ENCODE measurements around the gene ARHGAP45.

GRCh38 chr19:1085053-1085658, 18.2 kb downstream of the ARHGAP45 start:
- TF ChIP-seq, protein P1, sequence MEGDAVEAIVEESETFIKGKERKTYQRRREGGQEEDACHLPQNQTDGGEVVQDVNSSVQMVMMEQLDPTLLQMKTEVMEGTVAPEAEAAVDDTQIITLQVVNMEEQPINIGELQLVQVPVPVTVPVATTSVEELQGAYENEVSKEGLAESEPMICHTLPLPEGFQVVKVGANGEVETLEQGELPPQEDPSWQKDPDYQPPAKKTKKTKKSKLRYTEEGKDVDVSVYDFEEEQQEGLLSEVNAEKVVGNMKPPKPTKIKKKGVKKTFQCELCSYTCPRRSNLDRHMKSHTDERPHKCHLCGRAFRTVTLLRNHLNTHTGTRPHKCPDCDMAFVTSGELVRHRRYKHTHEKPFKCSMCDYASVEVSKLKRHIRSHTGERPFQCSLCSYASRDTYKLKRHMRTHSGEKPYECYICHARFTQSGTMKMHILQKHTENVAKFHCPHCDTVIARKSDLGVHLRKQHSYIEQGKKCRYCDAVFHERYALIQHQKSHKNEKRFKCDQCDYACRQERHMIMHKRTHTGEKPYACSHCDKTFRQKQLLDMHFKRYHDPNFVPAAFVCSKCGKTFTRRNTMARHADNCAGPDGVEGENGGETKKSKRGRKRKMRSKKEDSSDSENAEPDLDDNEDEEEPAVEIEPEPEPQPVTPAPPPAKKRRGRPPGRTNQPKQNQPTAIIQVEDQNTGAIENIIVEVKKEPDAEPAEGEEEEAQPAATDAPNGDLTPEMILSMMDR (IDR thresholded peaks at IDR 0.05; ENCODE audit: insufficient read depth, low read depth, low read length), result no peak
- TF ChIP-seq EZH2 (IDR thresholded peaks at IDR 0.05; ENCODE audit: insufficient read depth, low read length), result no peak

Data from astrocyte (in vitro differentiated cells and primary cell).